NCI-H446 (cell line): ENCODE measurements around the gene SCN4B.

ENCODE experiments used
- DNase-seq, 2 experiments: peaks; one replicate each; lab custom pipeline; 2025; lab: John Stamatoyannopoulos, UW

Gene SCN4B

GRCh38 chr11:118174006-118174567 is 21.5 kb upstream of the SCN4B start:
- no peak for DNase-seq

DNA sequence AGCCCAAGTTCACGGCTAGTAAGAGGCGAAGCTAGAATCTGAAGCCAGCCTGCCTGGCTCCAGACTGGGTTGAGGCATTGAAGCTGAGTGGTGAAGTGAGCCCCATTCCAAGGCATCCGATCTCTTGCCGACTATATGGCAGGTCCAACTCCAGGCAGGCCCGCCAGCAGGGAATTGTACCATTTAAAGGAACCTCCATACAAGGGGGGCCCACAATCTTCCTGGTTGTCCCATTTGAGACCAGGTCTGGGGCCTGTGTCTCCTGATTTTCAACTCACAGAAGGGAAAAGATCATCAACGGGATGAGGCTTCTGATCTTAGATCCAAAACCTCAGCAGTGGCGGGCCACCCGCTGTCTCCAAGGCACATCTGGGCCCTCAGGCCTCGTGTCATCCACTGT is 19.7 kb upstream of the SCN4B start:
- DNase-seq, result no peak

DNA sequence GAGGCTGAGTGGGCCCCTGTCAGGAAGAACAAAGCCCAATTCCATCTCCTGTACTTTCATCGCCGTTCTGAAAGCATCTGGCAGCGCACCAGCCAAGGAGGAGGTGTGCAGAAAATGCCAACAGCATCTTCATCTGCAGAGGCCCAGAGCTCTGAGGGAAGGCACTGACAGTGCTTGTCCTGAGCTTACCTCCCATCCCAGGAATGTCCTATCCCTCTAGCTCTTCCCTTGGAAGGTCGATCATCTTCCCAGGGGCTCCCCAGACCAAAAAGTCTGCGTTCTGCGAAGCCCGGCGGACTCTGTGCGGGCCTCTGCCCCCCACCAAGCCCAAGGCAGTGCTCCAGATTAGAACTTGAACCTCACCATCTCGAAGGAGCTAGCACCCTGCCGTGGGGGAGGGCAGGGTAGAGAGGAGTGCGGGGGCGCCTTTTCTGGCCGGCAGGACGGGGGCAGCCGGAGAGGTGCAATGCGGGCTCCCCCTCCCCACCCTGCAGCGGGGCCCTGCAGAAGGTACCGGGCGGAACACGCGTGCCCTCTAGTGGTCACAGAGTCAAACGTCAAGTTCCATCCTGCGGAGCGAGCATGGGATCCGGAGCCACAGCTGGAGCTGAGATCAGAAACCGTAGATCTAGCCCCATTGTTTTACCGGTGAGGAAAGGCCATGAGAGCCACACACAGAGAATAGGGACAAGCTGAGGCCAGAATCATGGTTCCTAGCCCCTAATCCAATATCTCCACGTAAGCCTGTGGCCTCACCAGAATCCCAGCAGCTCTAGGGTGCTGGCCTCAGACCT is 18.8 kb upstream of the SCN4B start:
- DNase-seq, result peak; percentile 30 to 83

GRCh38 chr11:118170882-118171268 is 18.3 kb upstream of the SCN4B start:
- DNase-seq, result no peak

DNA sequence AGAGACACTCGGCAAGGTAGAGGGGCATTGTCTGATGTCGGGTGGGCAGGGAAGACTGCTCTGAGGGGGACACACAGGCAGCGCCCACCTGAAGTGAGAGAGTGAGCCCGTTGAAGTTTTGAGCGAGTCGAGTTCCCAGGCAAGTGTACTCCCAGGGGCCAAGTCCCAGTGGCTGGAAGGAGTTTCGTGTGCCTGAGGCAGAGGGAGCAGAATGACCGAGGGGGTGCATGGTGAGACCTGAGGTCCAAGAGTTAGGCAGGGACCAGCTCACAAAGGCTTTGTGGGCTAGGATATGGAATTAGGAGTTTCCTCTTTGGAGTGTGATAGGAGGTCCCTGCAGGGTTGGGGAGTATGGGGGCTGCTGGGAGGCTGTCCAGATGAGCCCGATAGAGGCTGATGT is 17.6 kb upstream of the SCN4B start:
- no peak for DNase-seq

GRCh38 chr11:118169300-118170140 is 16.9 kb upstream of the SCN4B start:
- DNase-seq, result no peak

DNA sequence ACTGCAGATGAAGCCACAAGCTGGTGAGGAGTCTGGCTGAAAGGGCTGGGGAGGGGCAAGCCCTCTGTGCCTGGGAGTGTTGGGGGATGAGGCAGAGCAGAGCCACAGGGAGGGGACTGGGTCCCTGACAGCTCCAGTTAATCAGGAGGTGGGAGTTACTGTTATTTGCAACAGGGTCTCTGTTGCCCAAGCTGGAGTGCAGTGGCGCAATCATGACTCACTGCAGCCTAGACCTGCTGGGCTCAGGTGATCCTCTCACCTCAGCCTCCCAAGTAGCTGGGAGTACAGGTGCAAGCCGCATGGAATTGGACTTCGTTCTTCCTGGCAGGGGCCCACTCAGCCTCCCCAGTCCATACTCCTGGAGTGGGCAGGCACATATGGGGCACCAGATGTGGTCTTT is 16.1 kb upstream of the SCN4B start:
- DNase-seq, result no peak

DNA sequence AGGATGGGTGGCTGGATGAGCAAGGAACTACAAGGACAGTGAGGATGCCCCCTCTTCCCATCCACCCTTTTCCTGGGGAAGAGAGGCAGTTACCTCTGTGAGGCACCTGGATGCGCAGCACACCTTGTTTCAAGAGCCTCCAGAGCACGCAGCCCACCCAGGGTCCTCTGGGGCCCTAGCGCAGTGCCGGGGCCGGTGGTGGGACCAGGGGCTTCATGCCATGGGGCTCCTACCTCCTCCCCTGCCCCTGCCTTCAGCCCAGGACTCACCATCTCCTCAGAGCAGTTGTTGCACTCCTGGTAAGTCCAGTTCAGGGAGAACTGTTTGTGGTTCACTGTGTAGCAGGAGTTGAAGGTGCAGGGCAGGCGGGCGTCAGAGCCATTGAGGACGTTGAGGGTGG is 15.7 kb upstream of the SCN4B start:
- DNase-seq, result no peak

DNA sequence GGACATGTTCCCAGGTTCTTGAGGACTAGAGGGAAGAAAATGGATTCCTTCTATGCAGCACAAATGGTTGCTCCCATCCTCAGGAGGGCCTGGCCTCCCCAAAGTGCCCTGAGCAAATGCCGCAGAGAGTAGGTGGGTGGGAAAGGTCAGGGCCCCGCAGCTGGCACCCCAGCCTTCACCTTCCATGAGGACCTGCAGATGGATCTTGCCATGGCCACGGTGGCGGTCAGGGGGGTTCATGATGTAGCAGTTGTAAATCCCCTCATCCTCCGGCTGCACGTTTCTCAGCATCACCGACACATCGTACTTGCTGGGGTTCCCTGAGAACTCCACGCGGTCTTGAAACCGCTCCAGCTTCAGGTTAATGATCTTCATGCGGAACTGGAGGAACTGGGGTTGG is 15.3 kb upstream of the SCN4B start:
- no peak for DNase-seq

DNA sequence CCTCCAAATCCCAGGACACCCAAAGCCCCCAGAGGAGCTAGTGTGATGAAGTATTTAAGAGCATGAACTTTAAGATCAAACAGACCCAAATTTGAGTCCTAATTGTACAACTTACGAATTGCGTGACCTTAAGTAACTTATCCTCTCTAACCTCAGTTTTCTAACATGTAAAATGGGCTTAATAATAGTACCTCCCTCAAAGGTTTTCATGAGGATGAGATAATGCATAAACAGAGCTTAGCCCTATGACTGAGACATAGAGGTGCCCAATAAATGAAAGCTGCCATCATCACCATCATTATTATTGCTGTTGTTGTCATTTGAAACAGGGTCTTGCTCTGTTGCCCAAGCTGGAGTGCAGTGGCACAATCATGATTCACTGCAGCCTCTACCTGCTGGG is 14.6 kb upstream of the SCN4B start:
- no peak for DNase-seq

DNA sequence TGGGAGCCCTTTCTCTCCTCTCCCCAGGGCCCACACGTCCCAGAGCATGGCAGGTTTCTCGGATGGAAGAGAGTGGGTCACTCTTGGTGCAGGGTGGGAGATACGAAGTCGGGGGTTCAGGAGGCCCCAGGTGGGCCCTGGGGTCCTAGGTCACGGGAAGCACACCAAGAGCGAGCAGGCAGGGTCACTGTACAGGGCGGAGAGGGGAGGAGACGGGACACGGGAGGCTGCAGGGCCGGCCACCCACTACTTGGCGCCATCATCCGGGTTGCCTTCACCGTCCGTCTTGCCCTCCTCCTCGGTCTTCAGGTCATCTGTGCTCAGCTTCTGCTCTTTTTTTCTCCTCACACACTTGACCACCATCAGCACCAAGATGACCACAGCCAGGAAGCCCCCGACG is 14.0 kb upstream of the SCN4B start:
- no peak for DNase-seq

- no peak for DNase-seq
These were observed 12.3 kb upstream of the SCN4B start for GRCh38 chr11:118164885-118165284.

- no peak for DNase-seq
These were observed 10.9 kb upstream of the SCN4B start for GRCh38 chr11:118163494-118163893.

- no peak for DNase-seq
These were observed 10.2 kb upstream of the SCN4B start for GRCh38 chr11:118162846-118163245.

DNA sequence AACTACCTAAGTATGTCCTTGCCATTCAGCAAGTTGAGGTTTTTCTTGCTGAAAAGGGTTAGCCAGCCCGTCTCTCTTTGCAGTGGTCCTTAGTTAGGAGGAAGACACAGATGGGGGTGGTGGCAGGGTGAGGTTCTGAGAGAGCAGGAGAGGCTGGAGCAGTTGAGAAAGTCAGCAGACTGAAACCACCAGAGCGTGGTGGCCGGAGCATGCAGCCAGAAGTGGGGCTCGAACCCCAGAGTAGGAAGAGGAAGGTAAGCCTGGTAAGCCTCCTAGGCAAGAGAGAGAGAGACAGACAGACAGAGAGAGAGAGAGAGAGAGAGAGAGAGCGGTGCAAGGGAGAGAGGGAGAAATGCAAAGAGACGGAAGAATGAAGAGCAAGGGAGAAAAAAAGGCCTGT is 9.2 kb upstream of the SCN4B start:
- DNase-seq, result no peak

DNA sequence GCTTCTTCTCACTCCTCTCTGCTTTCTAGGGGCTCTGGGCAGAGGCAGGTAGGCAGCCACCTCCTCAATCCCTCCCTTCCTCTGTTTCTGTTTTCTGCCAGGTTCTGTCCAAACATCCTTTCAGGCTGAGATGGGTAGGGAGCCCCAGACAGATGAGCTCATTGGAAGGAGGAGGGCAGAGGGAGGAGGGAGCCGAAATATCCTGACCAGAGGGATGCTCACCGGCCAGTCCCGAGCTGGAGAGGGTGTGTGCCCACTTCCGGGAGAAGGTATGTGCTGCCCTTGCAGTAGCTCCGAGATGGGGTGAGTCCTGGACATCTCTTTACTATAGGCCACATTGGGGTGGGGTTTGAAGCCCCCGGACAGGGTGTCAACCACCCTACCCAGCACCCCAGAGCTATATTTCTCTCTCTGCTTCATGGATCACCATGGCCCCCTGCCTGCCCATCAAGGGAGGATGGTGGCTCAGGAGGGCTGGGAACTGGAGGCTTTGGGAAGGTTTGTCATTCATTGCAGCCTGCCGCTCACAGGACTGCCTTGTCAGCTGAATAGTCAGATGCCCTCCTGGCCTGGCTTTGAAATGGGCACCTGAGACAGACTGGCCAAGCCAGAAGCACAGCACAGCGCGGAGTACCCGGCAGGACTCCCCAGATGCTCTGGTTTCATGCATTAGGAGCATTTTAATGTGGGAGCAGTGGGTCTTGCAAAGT is 4.7 kb upstream of the SCN4B start:
- no peak for DNase-seq

GRCh38 chr11:118156531-118157185 is 4.0 kb upstream of the SCN4B start:
- no peak for DNase-seq

GRCh38 chr11:118155776-118156530 is 3.3 kb upstream of the SCN4B start:
- DNase-seq, result no peak

- DNase-seq, result no peak
These were observed 2.0 kb upstream of the SCN4B start for GRCh38 chr11:118154641-118155040.

DNA sequence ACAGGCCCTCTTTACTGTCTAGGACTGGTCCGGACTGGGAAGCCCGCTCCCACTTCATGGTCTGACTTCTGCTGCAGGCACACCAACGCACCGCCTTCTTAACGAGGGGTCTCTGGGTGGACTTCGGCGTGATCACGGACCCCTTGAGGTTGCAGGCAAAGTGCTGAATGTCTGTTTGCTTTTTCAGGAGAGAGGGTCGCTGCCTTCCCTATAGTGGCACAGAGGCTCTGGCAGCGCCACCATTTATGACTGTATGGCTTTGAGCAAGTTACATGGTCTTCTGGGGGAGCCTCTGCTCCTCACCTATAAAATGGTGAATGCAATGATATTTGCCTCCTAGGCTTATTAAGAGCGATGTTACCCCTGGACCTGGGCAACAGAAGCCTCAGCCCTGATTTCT is 1.4 kb upstream of the SCN4B start:
- no peak for DNase-seq

DNA sequence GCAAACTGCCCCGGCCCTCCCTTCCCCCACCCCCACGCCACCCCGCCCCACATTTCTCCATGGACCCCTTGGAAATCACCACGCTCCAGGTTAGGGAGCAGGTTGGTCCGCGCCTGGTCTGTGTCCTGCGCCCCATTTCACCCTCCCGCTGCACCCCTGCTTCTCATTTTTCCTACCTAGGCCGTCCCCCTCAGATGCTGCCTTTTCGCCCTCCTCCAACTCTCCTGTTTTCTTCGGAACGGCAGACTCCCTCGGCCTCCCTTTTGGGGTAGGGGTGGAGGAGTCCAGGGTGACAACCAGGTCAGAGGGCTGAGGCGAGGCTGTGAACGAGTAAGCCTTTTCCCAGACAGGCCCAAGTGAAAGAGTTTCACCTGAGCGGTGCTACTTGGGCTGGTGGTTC is 893 bp upstream of the SCN4B start:
- DNase-seq, result no peak
